NCI-H524 treated with DMSO at 0.1 percent for 48 hours (cell line): ENCODE measurements around the gene GPR3.
"Not testable (repeated sequence)": the region's sequence is repeated elsewhere in the genome, so short reads cannot be mapped to it uniquely, and the experiment has no call there.

Experiments
- DNase-seq: peaks from one replicate; lab custom pipeline; 2025; lab: John Stamatoyannopoulos, UW

Gene GPR3

GRCh38 chr1:27380224-27380623 lies 12.2 kb upstream of the GPR3 start:
- DNase-seq, result no peak

- DNase-seq, result no peak
Measured at GRCh38 chr1:27380766-27381733, 11.4 kb upstream of the GPR3 start.

GRCh38 chr1:27381969-27382762 lies 10.3 kb upstream of the GPR3 start:
- no peak for DNase-seq

- DNase-seq, result no peak
Measured at GRCh38 chr1:27383039-27383605, 9.3 kb upstream of the GPR3 start, which contains the start of gene CD164L2. Gene CD164L2, minus strand, starts transcription at chr1:27383333. Its CDS starts 94 bp downstream, at chr1:27383239.

GRCh38 chr1:27383661-27384060 lies 8.8 kb upstream of the GPR3 start:
- no peak for DNase-seq

- DNase-seq, result not testable (repeated sequence)
Measured at GRCh38 chr1:27384797-27385196, 7.6 kb upstream of the GPR3 start.

GRCh38 chr1:27388337-27389005 lies 4.0 kb upstream of the GPR3 start:
- DNase-seq, result no peak

GRCh38 chr1:27391511-27392095 lies 819 bp upstream of the GPR3 start:
- no peak for DNase-seq

- DNase-seq, result no peak
Measured at GRCh38 chr1:27392778-27393635, 585 bp downstream of the GPR3 start.

GRCh38 chr1:27393641-27394281 lies 1.3 kb downstream of the GPR3 start:
- DNase-seq, result no peak

- DNase-seq, result no peak
Measured at GRCh38 chr1:27394282-27394658, 1.8 kb downstream of the GPR3 start.

- DNase-seq, result no peak
Measured at GRCh38 chr1:27394925-27395324, 2.5 kb downstream of the GPR3 start.

- no peak for DNase-seq
Measured at GRCh38 chr1:27395441-27396195, 3.2 kb downstream of the GPR3 start.

- no peak for DNase-seq
Measured at GRCh38 chr1:27397110-27397509, 4.7 kb downstream of the GPR3 start.

- no peak for DNase-seq
Measured at GRCh38 chr1:27397749-27398148, 5.3 kb downstream of the GPR3 start.

GRCh38 chr1:27398405-27399149 lies 6.2 kb downstream of the GPR3 start:
- DNase-seq, result no peak

GRCh38 chr1:27399251-27400025 lies 7.0 kb downstream of the GPR3 start:
- DNase-seq, result no peak
